Left lung (tissue), 14 donors: Measurements from ENCODE around the gene HEXIM2. TPM values are rescaled to one million over a fixed set of nuclear protein-coding genes. Genes with fewer than 3 reads are reported as not detected.

Source experiments
- ATAC-seq: fragments of 200-7000 bp; cut with Tn5 transposase; one replicate; pipeline ENCODE4 v1.9.1; 2020; ENCODE audit warnings: moderate library complexity
- DNase-seq, 4 donors: peaks; one replicate each; pipeline ENCODE4 v3.0.0-alpha.2; 2013 to 2020
- H3K27ac ChIP-seq, 2 donors: fragments of 200-600 bp; sonication (generic) in 1 of 2; one replicate each; pipeline versions ENCODE4 v1.5.0 to v1.8.0; 2020 to 2021
- H3K27me3 ChIP-seq, 2 donors: fragments of 200-600 bp; sonication (generic) in 1 of 2; one replicate each; pipeline versions ENCODE4 v1.5.0 to v1.8.0; 2020 to 2021
- H3K36me3 ChIP-seq, 2 donors: fragments of 200-600 bp; sonication (generic) in 1 of 2; one replicate each; pipeline versions ENCODE4 v1.5.0 to v1.8.0; 2020 to 2021
- H3K4me1 ChIP-seq, 2 donors: fragments of 200-600 bp; one replicate each; pipeline ENCODE4 v1.8.0; 2021
- H3K4me3 ChIP-seq, 2 donors: fragments of 200-600 bp; sonication (generic) in 1 of 2; one replicate each; pipeline versions ENCODE4 v1.5.0 to v1.8.0; 2020 to 2021; ENCODE audit warnings: mild to moderate bottlenecking in 1 of 2
- H3K9me3 ChIP-seq, 2 donors: fragments of 200-600 bp; sonication (generic) in 1 of 2; one replicate each; pipeline versions ENCODE4 v1.5.0 to v1.8.0; 2020 to 2021
- CTCF ChIP-seq, 2 donors: fragments of 200-600 bp; sonication (generic) in 1 of 2; IDR thresholded peaks; one replicate each; pipeline versions ENCODE4 v1.5.0 to v1.8.0; 2021; ENCODE audit warnings: antibody characterized with exemption in 2 of 2
- intact Hi-C, 2 donors: fragments of 100-400 bp; cut with DNase I; formaldehyde crosslinking; loops; one replicate each; pipeline versions ENCODE4 v1.11.2 to v1.14.2; 2022
- long read RNA-seq, 12 donors: library from polyadenylated mRNA in 2 of 12; unstranded in 2 of 12; transcript quantifications; one replicate each; pipeline ENCODE4 v2.0.0 and lab custom pipeline, GENCODE V29; 2019 to 2026
- polyA plus RNA-seq, 6 donors: library from polyadenylated mRNA; unstranded; fragments of 120-200 nt; gene quantifications; one replicate each; pipeline ENCODE4 v1.2.1, GENCODE V29; 2013; ENCODE audit not compliant: insufficient read length in 6 of 6
- total RNA-seq, 2 donors: library from RNA; stranded (reverse); fragmentation: NEBNext Ultra II Directional; extraction: Animal tissue kit (Norgen Biotek cat#: 25700); gene quantifications; one replicate each; pipeline ENCODE4 v1.2.1, GENCODE V29; 2021
- donor health status: DM: no; HTN: yes; CAD: no.
- donor health status: DM: no; HTN: no; CAD: no.

HEXIM2 gene
- total RNA-seq (1 to 10 TPM; 5.4 to 6.0 TPM), polyA plus RNA-seq (10 to 100 TPM in 3 of 6 donors, 1 to 10 TPM in 3; 7.1 to 10.9 (median 9.9) TPM)
- long read RNA-seq, donor 1, transcript HEXIM2-207 (3 exons, 1,246 nt) = major isoform, 6 of 9 reads
- long read RNA-seq, donor 1, partial matches to known transcripts = 0 of 9 reads
- long read RNA-seq, donor 1, other reads (novel, unspliced or antisense) = 0 of 9 reads
- long read RNA-seq, donor 2, transcript HEXIM2-207 (3 exons, 1,246 nt) = major isoform, 5 of 6 reads
- long read RNA-seq, donor 2, partial matches to known transcripts = 0 of 6 reads
- long read RNA-seq, donor 2, other reads (novel, unspliced or antisense) = 0 of 6 reads
- long read RNA-seq, donor 3, partial matches to known transcripts = 0 of 7 reads
- long read RNA-seq, donor 3, other reads (novel, unspliced or antisense) = 0 of 7 reads
- long read RNA-seq, donor 4, partial matches to known transcripts = 0 of 8 reads
- long read RNA-seq, donor 4, other reads (novel, unspliced or antisense) = 1 of 8 reads
- long read RNA-seq, donor 5, partial matches to known transcripts = 0 of 5 reads
- long read RNA-seq, donor 5, other reads (novel, unspliced or antisense) = 0 of 5 reads
- long read RNA-seq, donor 6, partial matches to known transcripts = 0 of 1 reads
- long read RNA-seq, donor 6, other reads (novel, unspliced or antisense) = 0 of 1 reads
- long read RNA-seq, donor 7, partial matches to known transcripts = 0 of 2 reads
- long read RNA-seq, donor 7, other reads (novel, unspliced or antisense) = 0 of 2 reads
- long read RNA-seq, donor 8, partial matches to known transcripts = 0 of 6 reads
- long read RNA-seq, donor 8, other reads (novel, unspliced or antisense) = 0 of 6 reads
- long read RNA-seq, donor 9 = 0 reads
- long read RNA-seq, donor 10, partial matches to known transcripts = 1 of 15 reads
- long read RNA-seq, donor 10, other reads (novel, unspliced or antisense) = 6 of 15 reads
- long read RNA-seq, donor 11 = 0 reads
- long read RNA-seq, donor 12, partial matches to known transcripts = 0 of 5 reads
- long read RNA-seq, donor 12, other reads (novel, unspliced or antisense) = 0 of 5 reads

GRCh38 chr17:45161288-45162024 is at the start of gene HEXIM2:
HEXIM2 (plus strand) TSS chr17:45161875; CDS start chr17:45162794, 919 bp downstream.
- ATAC-seq = peak; percentile 94
- intact Hi-C loops = no loop called here
- Histone ChIP-seq H3K27me3 (no peaks in the 10 kb centered on the region), H3K4me1 (peaks cover 28 to 58% of the 10 kb centered on the region in 2 donors), H3K4me3 (peak within 1 kb of the TSS; percentile 71 to 92), H3K27ac (peak within 1 kb of the TSS; percentile 95 to 100), H3K9me3 (no peaks in the 10 kb centered on the region), H3K36me3 (no peaks in the 10 kb centered on the region)
- DNase-seq = peak; percentile 97 to 100 (median 99)
- TF ChIP-seq CTCF (IDR thresholded peaks at IDR 0.05) = no peak

DNA sequence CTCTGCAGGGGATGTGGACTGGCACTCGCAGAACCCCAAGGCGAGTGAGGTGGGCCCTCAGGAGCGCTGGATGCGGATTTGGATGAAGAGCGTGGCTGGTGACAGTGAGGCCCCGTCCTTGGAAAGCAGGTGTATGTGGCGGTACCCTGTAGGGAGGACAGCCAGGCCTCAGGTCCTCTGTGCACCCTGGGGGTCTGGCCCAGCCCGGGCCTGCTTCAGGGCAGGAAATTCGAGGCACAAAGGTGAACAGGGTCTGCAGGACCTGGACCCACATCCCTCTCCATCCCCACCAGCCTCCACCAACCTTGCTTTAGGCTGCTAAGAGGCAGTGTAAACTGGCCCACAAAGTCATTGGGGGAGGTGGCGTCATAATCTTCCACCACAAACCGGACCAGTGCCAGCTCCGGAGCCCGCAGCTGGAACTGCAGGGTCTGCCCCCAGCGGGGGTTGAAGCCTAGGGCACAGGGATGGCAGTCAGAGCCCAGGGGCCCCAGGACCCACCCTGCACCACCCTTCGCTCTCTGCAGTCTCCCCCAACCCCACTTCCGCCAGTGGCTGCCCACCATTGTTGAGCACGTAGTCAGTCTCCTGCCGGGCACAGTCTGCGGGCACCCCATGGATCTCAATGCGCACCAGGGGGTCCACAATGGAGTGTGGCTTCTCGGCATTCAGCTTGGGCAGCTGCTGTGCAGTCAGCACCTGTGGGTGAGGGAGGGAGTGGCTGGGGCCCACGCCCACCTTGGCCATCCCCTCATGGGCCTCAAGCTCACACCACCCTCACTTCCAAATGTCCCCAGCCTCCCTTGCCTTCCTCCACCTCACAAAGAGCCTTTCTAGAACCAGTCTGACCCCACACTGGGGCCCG is 48.9 kb upstream of the HEXIM2 start:
- Histone ChIP-seq H3K4me3 (no peak overlapping the region), H3K9me3 (no peaks in the 10 kb centered on the region), H3K27me3 (no peaks in the 10 kb centered on the region), H3K36me3 (peaks cover 0 to 21% of the 10 kb centered on the region in 2 donors), H3K4me1 (no peaks in the 10 kb centered on the region), H3K27ac (no peak overlapping the region)
- intact Hi-C loops = no loop called here
- ATAC-seq = no peak
- no peak for TF ChIP-seq CTCF (IDR thresholded peaks at IDR 0.05)
- DNase-seq = no peak

DNA sequence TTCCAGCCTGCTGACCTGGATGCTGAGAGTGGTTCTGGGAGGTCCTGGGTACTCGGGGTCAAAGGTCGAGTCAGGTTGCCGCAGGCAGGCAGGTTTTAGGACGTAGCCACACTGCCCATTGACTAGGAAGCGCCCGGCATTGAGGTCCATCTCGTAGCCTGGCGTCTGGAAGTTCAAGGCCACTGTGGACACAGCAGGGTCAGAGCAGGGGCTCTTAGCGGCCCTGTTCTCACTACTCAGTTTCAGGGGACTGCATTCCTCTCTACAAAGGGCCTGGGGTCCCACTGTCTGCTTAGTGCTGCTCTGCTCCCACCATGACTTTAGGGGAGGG is 48.3 kb upstream of the HEXIM2 start:
- no peaks in the 10 kb centered on the region for H3K9me3 ChIP-seq
- ATAC-seq = no peak
- no peak for TF ChIP-seq CTCF (IDR thresholded peaks at IDR 0.05)
- H3K27me3 ChIP-seq = no peaks in the 10 kb centered on the region
- intact Hi-C loops = no loop called here
- H3K36me3 ChIP-seq = peaks cover 0 to 21% of the 10 kb centered on the region in 2 donors
- no peak overlapping the region for H3K27ac ChIP-seq
- no peaks in the 10 kb centered on the region for H3K4me1 ChIP-seq
- DNase-seq = no peak
- no peak overlapping the region for H3K4me3 ChIP-seq

DNA sequence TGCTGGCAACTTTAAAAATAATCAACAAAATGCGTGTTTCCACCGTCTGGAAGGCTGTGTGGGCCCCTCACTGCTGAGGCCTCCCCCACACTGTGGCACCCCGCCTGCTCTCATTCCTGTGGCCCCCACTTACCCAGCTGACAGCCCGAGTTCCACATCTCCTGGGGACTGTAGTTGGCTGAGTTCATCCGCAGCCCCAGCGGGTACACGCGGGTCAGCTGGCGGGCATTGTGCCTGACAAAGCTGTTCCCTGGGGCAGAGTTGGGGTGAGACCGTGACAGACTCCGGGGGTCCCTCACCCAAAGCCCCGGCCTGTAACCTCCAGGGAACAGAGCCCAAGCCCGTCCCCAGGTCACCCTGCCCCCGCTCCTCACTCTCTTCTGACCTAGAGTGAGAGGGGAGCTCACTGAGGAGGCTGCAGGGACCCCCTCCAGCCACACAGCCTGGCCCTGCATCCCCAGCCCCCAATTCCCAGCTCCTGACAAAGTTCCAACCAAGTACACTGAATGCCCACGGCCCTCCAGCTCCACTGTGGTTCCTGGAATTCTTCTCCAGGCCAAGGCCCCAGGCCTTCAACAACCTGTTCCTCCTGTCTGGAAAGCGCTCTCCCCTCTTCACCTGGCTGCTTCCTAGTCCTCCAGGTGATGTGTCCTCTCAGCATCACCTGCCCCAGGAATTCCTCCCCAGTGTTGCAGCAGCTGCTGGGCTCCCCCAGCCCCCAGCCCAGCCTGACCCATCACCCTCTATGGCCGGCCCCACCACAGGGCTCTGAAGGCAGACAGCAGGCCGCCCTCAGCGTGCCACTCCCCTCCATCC is 47.4 kb upstream of the HEXIM2 start:
- Histone ChIP-seq H3K4me1 (no peaks in the 10 kb centered on the region), H3K27me3 (no peaks in the 10 kb centered on the region), H3K36me3 (peaks cover 0 to 20% of the 10 kb centered on the region in 2 donors), H3K27ac (no peak overlapping the region), H3K4me3 (no peak overlapping the region), H3K9me3 (no peaks in the 10 kb centered on the region)
- DNase-seq (no peak), ATAC-seq (no peak)
- TF ChIP-seq CTCF (IDR thresholded peaks at IDR 0.05) = no peak
- intact Hi-C loops = no loop called here
